Measurements from ENCODE around the gene CSTF3. TPM values are rescaled to one million over a fixed set of nuclear protein-coding genes. Genes with fewer than 3 reads are reported as not detected.

CSTF3 gene
- total and polyA plus RNA-seq, 10 of the 15 experiments (the other 5 are each of a cell fraction or from before 2014, with no cell fraction given), result 25.4 to 63.5 (median 49.5) TPM

DNA sequence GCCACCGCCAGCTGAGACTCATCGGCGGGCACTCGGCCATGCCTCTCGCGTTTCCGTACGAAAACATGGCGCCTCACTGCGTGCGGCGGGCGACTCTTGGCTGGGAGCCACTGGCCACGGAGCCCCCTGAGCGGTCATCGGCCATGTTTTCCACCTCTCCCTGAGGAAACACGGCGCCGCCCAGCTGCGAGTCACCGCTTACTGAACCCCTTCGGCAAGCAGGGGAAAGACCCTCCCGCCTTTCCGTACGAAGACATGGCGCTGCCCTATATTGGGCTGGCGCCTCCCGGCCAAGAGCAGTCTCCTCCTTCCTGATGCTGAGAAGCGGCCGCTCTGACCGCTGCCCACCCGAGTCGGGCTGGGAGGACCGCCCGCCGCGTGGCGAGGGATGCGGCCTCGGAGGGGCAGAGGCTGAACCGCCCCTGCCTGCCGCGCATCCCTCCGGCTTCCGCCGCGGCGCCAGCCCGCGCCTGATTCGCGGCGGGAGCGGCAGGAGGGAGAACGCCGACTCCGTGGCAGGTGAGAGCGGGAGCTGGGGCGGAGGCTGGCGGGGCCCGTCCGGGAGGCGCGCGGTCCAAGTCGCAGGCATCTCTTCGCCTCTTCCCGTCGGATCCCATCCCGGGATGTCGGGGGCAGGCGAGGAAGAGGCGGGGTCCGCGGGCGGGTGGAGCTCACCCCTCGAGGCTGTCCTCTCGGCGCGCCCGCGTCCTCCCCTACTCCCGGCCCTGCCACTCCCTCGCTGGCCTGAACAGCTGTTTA is 121.8 kb downstream of the CSTF3 start, which contains the start of gene TCP11L1:
Gene TCP11L1 (plus strand): TSS at position 299 of the 759 bp plus-strand sequence. CDS start 4,202 bp downstream, outside the sequence.
- Histone ChIP-seq H4K20me1 (ENCODE audit: control insufficient read depth, insufficient read depth) (no peaks in the 10 kb centered on the region), H3K27ac (ENCODE audit: control insufficient read depth, insufficient read depth) (peak within 1 kb of the TSS; percentile 98), H3K4me1 (ENCODE audit: control insufficient read depth, insufficient read depth, low read length) (no peaks in the 10 kb centered on the region), H3K4me2 (ENCODE audit: control insufficient read depth, insufficient read depth) (peak within 1 kb of the TSS; percentile 70), H3K9ac (ENCODE audit: control insufficient read depth, insufficient read depth, low read length) (peak within 1 kb of the TSS; percentile 81), H3K9me3 (replicated peaks; ENCODE audit: control insufficient read depth, insufficient read depth, low read length) (no peaks in the 10 kb centered on the region), H2AFZ (ENCODE audit: control insufficient read depth, low read depth, low read length) (peak within 1 kb of the TSS; percentile 99), H3K36me3 (ENCODE audit: control insufficient read depth in 2 of 2, insufficient read depth in 2 of 2, low read length in 1 of 2) (peaks cover 0 to 3% of the 10 kb centered on the region in 2 experiments; a peak in 2 of 4 replicates), H3K27me3 (replicated peaks in 1 of 2; ENCODE audit: control insufficient read depth in 2 of 2, insufficient read depth in 2 of 2, low read length in 1 of 2) (no peaks in the 10 kb centered on the region; a peak in 1 of 4 replicates), H3K79me2 (ENCODE audit: control insufficient read depth, insufficient read depth, low read length) (peaks cover 17% of the 10 kb centered on the region), H3K4me3 (peak within 1 kb of the TSS; percentile 85)
- no TSS peak for BruUV-seq (replicated peaks)
- intact Hi-C loops (cut with micrococcal nuclease; ENCODE audit: unreplicated experiment) (loop anchor here (1.0 kb wide), 1 partner anchor 24 kb away; no protein-coding TSS in a partner anchor), in situ Hi-C loops (cut with MboI) (no loop called here)
- ChIA-PET POLR2A (interaction anchor here (0.6 to 2.5 kb wide), 13 partner anchors 8 to 735 kb away, joined by 3 to 10 read pairs (median 5); partner anchors contain the start of genes DEPDC7 and QSER1), SMC1A (ENCODE audit: uncharacterized antibody, unreplicated experiment) (interaction anchor here (0.9 to 3.4 kb wide), 8 partner anchors 10 to 144 kb away, joined by 3 to 34 read pairs (median 6); no protein-coding TSS in a partner anchor), RAD21 (ENCODE audit: unreplicated experiment) (interaction anchor here (0.6 to 4.5 kb wide), 15 partner anchors 9 to 230 kb away, joined by 3 to 53 read pairs (median 4); partner anchors contain the start of genes CSTF3, DEPDC7 and QSER1), CTCF (interaction anchor here (0.5 to 3.0 kb wide), 10 partner anchors 8 to 246 kb away, joined by 3 to 20 read pairs (median 3); no protein-coding TSS in a partner anchor)
- ATAC-seq (peak; percentile 87), FAIRE-seq (peak; percentile 52), DNase-seq (ENCODE audit: low read depth, low spot score) (peak; percentile 59)
- WGBS (ENCODE audit: insufficient coverage, insufficient replicate concordance, low lambda C conversion rate, missing lambda C conversion rate), result under 1% methylated on average over 74 of the region's 84 CpGs
- TF ChIP-seq TCF3 (IDR thresholded peaks at IDR 0.05; ENCODE audit: borderline replicate concordance, insufficient read depth, low read depth, low read length) (peak; percentile 88; the same call in 1 of the 2 replicates), IRF3 (IDR thresholded peaks at IDR 0.05) (no peak), IKZF1 (conservative IDR thresholded peaks at IDR 0.05) (peak; percentile 94), TBL1XR1 (IDR thresholded peaks at IDR 0.05; ENCODE audit: low read depth, low read length) (no peak), RAD21 (IDR thresholded peaks at IDR 0.05; ENCODE audit: insufficient read depth, low read depth, low read length) (no peak), SIX5 (IDR thresholded peaks at IDR 0.05; ENCODE audit: low read depth, low read length, severe bottlenecking) (peak; percentile 43), STAT3 (IDR thresholded peaks at IDR 0.05; ENCODE audit: low read depth, low read length) (no peak), POLR2AphosphoS2 (IDR thresholded peaks at IDR 0.05; ENCODE audit: low read depth, low read length) (no peak), SMAD1 (IDR thresholded peaks at IDR 0.05; ENCODE audit: low read depth, partially characterized antibody) (no peak), PBX3 (IDR thresholded peaks at IDR 0.05; ENCODE audit: insufficient replicate concordance, low read depth, low read length) (peak; percentile 82), EGR1 (IDR thresholded peaks at IDR 0.05; ENCODE audit: borderline replicate concordance in 1 of 2, low read depth in 2 of 2, low read length in 2 of 2) (no peak), DPF2 (IDR thresholded peaks at IDR 0.05) (peak; percentile 69), TARDBP (IDR thresholded peaks at IDR 0.05; ENCODE audit: borderline replicate concordance) (no peak), CEBPZ (IDR thresholded peaks at IDR 0.05; ENCODE audit: low read depth, low read length) (no peak), SMAD5 (IDR thresholded peaks at IDR 0.05; ENCODE audit: low read depth) (no peak), ZNF622 (IDR thresholded peaks at IDR 0.05) (no peak), ZSCAN29 (IDR thresholded peaks at IDR 0.05) (0 out of 2 replicates have a peak, but pooled peaks have one; percentile 54), ESRRA (IDR thresholded peaks at IDR 0.05; ENCODE audit: low read length) (no peak)

Measured in GM12878 (cell line).